HG03159 (cell line): ENCODE measurements around the gene ATG9B.

Source experiments
- ATAC-seq: cut with Tn5 transposase; IDR thresholded peaks from one replicate; pipeline ENCODE4 v1.9.1; 2021; ENCODE audit warnings: mild to moderate bottlenecking, moderate library complexity; ENCODE audit not compliant: unreplicated experiment

The ATG9B gene

DNA sequence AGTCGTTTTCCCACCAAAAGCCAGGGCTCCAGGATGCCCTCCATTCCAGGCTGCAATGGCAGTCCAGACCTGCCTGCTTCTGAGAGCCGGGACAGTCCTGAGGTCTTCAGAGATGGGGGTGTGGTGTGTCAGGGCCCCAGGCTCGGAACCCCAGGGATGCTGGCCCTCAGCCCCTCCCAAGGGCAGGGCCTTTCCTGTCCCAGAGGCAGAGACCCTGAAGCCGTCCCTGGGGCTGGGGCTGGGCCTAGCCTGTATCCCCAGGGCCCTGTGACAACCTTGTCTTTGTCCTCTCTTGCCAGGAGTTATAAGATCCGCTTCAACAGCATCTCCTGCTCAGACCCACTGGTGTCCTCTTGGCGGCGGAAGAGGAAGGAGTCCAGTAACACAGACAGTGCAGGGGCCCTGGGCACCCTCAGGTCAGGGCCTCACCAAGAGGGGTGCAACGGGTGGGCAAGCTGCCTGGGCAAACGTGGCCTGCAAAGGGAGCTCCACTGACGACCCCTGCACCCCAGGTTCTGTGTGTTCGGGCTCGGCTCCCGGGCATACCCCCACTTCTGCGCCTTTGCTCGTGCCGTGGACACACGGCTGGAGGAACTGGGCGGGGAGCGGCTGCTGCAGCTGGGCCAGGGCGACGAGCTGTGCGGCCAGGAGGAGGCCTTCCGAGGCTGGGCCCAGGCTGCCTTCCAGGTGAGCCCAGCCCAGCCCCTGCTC lies 17.5 kb downstream of the ATG9B start:
- no peak for ATAC-seq

GRCh38 chr7:151005566-151005965 lies 18.7 kb downstream of the ATG9B start:
- no peak for ATAC-seq

- ATAC-seq, result no peak
Measured at GRCh38 chr7:151003572-151003971, 20.7 kb downstream of the ATG9B start.

DNA sequence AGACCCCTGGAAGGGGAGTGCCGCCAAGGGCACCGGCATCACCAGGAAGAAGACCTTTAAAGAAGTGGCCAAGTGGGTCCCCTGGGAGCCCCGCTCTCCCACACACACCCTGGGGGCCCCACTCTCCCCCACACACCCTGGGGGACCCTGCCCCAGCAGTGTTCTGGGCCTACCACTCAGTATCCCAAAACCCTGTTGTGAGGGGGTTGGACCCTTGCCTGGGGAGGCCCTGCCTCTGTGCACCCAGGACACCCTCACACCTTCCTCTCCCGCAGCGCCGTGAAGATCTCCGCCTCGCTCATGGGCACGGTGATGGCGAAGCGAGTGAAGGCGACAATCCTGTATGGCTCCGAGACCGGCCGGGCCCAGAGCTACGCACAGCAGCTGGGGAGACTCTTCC lies 22.7 kb downstream of the ATG9B start:
- ATAC-seq, result no peak

DNA sequence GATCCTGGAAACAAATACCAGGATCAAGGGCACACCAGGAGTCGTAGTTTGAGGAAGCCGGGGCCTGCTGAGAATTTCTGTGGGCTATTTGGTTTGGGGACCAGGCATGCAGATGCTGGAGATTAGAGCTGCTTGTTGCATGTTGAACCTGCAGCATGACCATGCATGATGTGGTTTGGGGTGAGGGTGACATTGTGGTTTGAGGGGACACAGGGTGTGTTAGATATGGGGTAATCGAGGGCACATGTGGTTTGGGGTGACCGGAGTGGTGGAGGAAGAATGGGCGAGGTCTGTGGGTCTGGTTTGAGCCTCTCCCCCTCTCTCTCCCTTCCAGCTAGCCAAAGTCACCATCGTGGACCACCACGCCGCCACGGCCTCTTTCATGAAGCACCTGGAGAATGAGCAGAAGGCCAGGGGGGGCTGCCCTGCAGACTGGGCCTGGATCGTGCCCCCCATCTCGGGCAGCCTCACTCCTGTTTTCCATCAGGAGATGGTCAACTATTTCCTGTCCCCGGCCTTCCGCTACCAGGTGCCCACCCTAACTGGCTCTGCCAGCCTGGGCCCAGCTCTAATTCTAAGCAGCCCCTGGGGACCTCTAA lies 23.3 kb downstream of the ATG9B start:
- no peak for ATAC-seq

- no peak for ATAC-seq
Measured at GRCh38 chr7:150999497-151000230, 24.6 kb downstream of the ATG9B start.

DNA sequence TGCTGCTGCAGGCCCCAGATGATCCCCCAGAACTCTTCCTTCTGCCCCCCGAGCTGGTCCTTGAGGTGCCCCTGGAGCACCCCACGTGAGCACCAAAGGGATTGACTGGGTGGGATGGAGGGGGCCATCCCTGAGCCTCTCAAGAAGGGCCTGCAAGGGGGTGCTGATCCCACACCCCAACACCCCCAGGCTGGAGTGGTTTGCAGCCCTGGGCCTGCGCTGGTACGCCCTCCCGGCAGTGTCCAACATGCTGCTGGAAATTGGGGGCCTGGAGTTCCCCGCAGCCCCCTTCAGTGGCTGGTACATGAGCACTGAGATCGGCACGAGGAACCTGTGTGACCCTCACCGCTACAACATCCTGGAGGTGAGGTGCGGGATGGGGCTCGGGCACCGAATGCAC lies 25.3 kb downstream of the ATG9B start:
- ATAC-seq, result no peak

DNA sequence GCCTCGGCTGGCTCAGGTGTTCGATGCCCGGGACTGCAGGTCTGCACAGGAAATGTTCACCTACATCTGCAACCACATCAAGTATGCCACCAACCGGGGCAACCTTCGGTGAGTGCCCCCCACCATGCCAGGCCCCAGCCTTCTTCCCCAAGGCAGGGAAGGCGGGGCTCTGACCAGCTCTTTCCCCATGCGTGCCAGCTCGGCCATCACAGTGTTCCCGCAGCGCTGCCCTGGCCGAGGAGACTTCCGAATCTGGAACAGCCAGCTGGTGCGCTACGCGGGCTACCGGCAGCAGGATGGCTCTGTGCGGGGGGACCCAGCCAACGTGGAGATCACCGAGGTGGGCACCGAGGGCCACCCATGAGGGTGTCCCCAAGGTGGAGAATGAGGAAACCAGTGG lies 26.0 kb downstream of the ATG9B start:
- ATAC-seq, result no peak

DNA sequence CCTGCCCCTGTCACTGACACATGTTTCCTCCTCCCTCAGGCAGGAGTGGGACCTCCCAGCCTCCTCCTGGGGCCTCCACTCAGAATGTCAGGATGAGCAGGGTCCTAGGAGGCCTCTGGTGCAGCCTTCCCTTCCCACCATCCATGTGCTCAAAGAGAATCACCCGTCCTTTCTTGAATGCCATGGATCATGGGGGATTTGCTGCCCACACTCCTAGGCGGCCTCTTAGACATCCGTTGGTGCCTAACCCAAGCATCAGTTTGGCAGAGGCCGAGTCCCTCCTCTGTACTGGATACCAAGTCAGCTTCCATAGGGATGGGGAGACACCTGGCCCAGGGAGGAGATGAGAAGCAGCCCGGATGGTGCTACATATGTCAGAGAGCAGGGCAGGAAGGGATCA lies 26.5 kb downstream of the ATG9B start:
- no peak for ATAC-seq

GRCh38 chr7:150997075-150997511 lies 27.2 kb downstream of the ATG9B start:
- no peak for ATAC-seq

DNA sequence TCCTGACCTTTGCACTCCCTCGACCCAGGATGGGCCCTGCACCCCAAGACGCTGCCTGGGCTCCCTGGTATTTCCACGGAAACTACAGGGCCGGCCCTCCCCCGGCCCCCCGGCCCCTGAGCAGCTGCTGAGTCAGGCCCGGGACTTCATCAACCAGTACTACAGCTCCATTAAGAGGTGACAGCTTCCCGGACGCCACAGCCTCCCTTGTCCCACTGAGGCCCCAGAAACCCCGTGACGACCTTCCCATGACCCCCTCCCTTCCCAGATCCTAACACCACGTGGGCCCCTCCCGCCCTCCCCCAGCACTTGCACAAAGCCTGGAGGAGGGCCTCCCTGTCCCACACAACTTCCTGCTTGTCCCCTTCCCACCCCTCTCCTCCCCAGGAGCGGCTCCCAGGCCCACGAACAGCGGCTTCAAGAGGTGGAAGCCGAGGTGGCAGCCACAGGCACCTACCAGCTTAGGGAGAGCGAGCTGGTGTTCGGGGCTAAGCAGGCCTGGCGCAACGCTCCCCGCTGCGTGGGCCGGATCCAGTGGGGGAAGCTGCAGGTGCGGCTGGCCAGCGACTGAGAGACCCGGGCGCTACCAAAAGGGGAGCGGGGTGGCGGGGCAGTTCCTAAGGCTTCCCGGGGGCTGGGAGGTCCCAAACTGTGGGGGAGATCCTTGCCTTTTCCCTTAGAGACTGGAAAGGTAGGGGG lies 27.8 kb downstream of the ATG9B start:
- no peak for ATAC-seq

DNA sequence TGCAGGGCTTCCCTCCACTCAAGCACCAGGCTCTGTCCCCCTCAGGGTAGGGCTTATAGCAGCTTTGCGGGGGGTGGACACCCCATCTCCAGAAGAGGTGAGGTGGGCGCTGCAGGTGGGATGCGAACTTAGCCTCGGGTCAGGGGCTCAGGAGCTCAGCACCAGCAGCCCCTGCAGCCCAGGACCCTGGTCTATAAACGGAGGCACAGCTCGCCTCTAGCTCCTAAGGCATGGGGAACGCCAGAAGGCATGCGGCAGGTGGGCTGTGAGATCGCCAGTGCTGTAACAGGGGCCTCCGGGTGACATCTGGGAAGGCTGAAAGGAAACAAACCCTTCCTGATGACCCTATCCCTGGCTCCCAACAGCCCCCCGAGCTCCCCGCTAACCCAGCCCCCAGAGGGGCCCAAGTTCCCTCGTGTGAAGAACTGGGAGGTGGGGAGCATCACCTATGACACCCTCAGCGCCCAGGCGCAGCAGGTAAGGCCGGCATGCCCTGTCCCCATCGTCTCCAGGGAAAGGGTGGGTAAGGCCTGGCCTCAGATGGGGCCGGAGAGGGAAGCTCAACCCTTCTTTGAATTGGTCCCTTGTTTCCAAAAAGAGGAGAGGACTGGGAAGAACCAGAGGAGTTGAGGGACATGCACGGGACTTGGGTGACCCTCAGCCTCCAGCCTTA lies 29.3 kb downstream of the ATG9B start:
- no peak for ATAC-seq

DNA sequence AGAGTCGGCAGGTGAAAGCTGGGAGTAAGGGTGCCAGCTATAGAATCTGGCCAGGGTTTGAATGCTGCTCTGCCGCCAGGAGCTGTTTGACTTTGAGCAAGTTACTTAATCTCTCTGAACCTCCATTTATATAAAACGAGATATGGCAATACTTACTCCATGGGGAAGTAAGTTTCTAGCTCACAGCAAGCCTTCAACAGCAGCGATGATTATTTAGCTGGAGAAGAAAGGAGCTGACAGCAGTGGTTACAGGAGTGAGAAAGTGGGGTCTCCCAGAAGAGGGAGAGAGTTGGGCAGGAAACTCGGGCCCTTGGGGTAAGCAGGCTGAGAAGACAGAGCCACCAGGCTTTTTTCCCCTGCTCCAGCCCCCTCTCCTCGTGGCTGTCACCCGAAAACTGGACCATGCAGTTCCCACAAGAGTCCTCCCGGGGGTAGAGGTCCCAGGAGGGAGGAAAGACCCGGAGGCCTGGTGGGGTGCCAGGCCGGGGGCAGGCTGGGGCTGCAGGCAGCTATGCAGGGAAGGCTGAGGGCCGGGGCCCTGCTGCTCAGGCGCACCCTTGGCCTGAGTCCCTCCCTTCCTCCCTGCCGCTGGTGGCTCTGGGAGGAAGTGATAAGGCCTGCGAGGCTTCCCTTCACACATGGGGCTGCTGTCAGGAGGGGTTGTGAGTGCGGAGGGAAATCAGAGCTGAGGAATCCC lies 30.0 kb downstream of the ATG9B start:
- no peak for ATAC-seq

DNA sequence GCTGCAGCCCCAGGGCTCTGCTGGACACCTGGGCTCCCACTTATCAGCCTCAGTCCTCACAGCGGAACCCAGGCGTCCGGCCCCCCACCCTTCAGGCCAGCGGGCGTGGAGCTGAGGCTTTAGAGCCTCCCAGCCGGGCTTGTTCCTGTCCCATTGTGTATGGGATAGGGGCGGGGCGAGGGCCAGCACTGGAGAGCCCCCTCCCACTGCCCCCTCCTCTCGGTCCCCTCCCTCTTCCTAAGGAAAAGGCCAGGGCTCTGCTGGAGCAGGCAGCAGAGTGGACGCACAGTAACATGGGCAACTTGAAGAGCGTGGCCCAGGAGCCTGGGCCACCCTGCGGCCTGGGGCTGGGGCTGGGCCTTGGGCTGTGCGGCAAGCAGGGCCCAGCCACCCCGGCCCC lies 30.8 kb downstream of the ATG9B start:
- no peak for ATAC-seq

GRCh38 chr7:150992833-150993302 lies 31.4 kb downstream of the ATG9B start:
- no peak for ATAC-seq

GRCh38 chr7:150992051-150992640 lies 32.1 kb downstream of the ATG9B start:
- ATAC-seq, result no peak

- ATAC-seq, result no peak
Measured at GRCh38 chr7:150990416-150991186, 33.7 kb downstream of the ATG9B start, which contains the start of gene NOS3. TSS of gene NOS3 (plus strand) at chr7:150991017. CDS start at chr7:150993804, 2,787 bp downstream.

DNA sequence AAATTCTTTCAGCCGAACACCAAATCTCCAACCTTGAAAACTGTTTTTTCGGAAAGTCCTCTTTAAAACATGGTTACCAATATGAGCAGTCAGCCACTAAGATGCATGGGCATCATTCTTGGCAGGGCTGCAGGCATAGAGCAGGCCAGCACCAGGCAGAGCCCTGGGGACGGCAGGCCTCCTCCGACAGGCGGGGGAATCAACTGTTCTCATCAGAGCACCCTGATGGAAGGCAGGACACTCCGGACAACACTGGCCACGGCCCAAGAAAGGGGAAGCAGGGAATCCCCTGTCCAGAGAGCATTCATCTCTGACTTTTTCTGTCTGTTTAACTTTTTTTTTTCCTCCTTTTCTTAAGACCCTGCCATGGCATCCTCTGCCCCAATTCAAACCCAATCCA lies 34.8 kb downstream of the ATG9B start:
- no peak for ATAC-seq
